ENCODE data around the gene SOX6. TPM values are rescaled to one million over a fixed set of nuclear protein-coding genes. Genes with fewer than 3 reads are reported as not detected.

The SOX6 gene
- polyA plus RNA-seq, 1 donor from 2014 or later, result 2.2 TPM

- H3F3A ChIP-seq (ENCODE audit: insufficient read depth, low read length, poor library complexity, severe bottlenecking), result peaks cover 3% of the 10 kb centered on the region
- H3K9me3 ChIP-seq (ENCODE audit: low read length), result no peaks in the 10 kb centered on the region
- TF ChIP-seq RAD21 (conservative IDR thresholded peaks at IDR 0.05), result no peak
- no peak for TF ChIP-seq EP300 (conservative IDR thresholded peaks at IDR 0.05; ENCODE audit: poor library complexity, severe bottlenecking)
- TF ChIP-seq REST (IDR thresholded peaks at IDR 0.05; ENCODE audit: borderline replicate concordance), result no peak
- no peak for TF ChIP-seq CTCF (IDR thresholded peaks at IDR 0.05; ENCODE audit: poor library complexity, severe bottlenecking)
- no peak for TF ChIP-seq EZH2 (IDR thresholded peaks at IDR 0.05; ENCODE audit: borderline replicate concordance, insufficient read depth, low read length, poor library complexity, severe bottlenecking)
- TF ChIP-seq MXI1 (conservative IDR thresholded peaks at IDR 0.05; ENCODE audit: poor library complexity, severe bottlenecking), result no peak
- TF ChIP-seq TAF1 (IDR thresholded peaks at IDR 0.05; ENCODE audit: low read depth), result no peak
- no peak for TF ChIP-seq POLR2AphosphoS5 (IDR thresholded peaks at IDR 0.05)
- TF ChIP-seq SMC3 (conservative IDR thresholded peaks at IDR 0.05; ENCODE audit: poor library complexity), result no peak
- no peaks in the 10 kb centered on the region for H3K27me3 ChIP-seq (ENCODE audit: insufficient read depth, low read depth, low read length)
- H3K4me2 ChIP-seq (ENCODE audit: low read length), result no peak overlapping the region
- no peak overlapping the region for H3K9ac ChIP-seq (ENCODE audit: low read length)
- no peaks in the 10 kb centered on the region for H4K20me1 ChIP-seq (ENCODE audit: insufficient read depth)
- no peak overlapping the region for H3K4me3 ChIP-seq (ENCODE audit: low read length)
- no peak overlapping the region for H2AFZ ChIP-seq (ENCODE audit: low read depth, low read length)
- peak overlapping the region; percentile 21 for H3K27ac ChIP-seq (ENCODE audit: low read length)
- H3K36me3 ChIP-seq (ENCODE audit: insufficient read depth, low read length), result no peaks in the 10 kb centered on the region
- H3K79me2 ChIP-seq (replicated peaks; ENCODE audit: insufficient read depth, low read length), result no peaks in the 10 kb centered on the region
- H3K9me2 ChIP-seq (ENCODE audit: insufficient read depth, low read length), result no peaks in the 10 kb centered on the region
Observed at GRCh38 chr11:16301462-16301861, 54.9 kb downstream of the SOX6 start.

- H4K20me1 ChIP-seq (ENCODE audit: insufficient read depth), result no peaks in the 10 kb centered on the region
- H3K9me3 ChIP-seq (ENCODE audit: low read length), result no peaks in the 10 kb centered on the region
- TF ChIP-seq EP300 (conservative IDR thresholded peaks at IDR 0.05; ENCODE audit: poor library complexity, severe bottlenecking) (peak; percentile 83), POLR2AphosphoS5 (IDR thresholded peaks at IDR 0.05) (peak; percentile 88), TAF1 (IDR thresholded peaks at IDR 0.05; ENCODE audit: low read depth) (no peak), EZH2 (IDR thresholded peaks at IDR 0.05; ENCODE audit: borderline replicate concordance, insufficient read depth, low read length, poor library complexity, severe bottlenecking) (no peak), REST (IDR thresholded peaks at IDR 0.05; ENCODE audit: borderline replicate concordance) (peak; percentile 87), SMC3 (conservative IDR thresholded peaks at IDR 0.05; ENCODE audit: poor library complexity) (peak; percentile 18), RAD21 (conservative IDR thresholded peaks at IDR 0.05) (no peak)
- no peak overlapping the region for H3K9ac ChIP-seq (ENCODE audit: low read length)
- no peak overlapping the region for H2AFZ ChIP-seq (ENCODE audit: low read depth, low read length)
- H3K9me2 ChIP-seq (ENCODE audit: insufficient read depth, low read length), result no peaks in the 10 kb centered on the region
- H3K36me3 ChIP-seq (ENCODE audit: insufficient read depth, low read length), result no peaks in the 10 kb centered on the region
- no peaks in the 10 kb centered on the region for H3K27me3 ChIP-seq (ENCODE audit: insufficient read depth, low read depth, low read length)
- no peak overlapping the region for H3K4me3 ChIP-seq (ENCODE audit: low read length)
- no peaks in the 10 kb centered on the region for H3K79me2 ChIP-seq (replicated peaks; ENCODE audit: insufficient read depth, low read length)
- peak overlapping the region; percentile 40 for H3K27ac ChIP-seq (ENCODE audit: low read length)
- H3F3A ChIP-seq (ENCODE audit: insufficient read depth, low read length, poor library complexity, severe bottlenecking), result peaks cover 3% of the 10 kb centered on the region
- H3K4me2 ChIP-seq (ENCODE audit: low read length), result no peak overlapping the region
Observed at GRCh38 chr11:16299884-16300782, 56.2 kb downstream of the SOX6 start.
